CD4-positive, alpha-beta T cell treated with Interleukin-17A for 4 hours (primary cell): ENCODE data around the gene KLRC4.
"Not testable (repeated sequence)": the region's sequence is repeated elsewhere in the genome, so short reads cannot be mapped to it uniquely, and the experiment has no call there.

ENCODE experiments used
- DNase-seq: peaks from one replicate; pipeline ENCODE4 v3.0.0-alpha.2; 2020; ENCODE audit warnings: mixed read lengths

Gene KLRC4

GRCh38 chr12:10396176-10396575 lies 13.4 kb downstream of the KLRC4 start:
- DNase-seq = not testable (repeated sequence)

- DNase-seq = no peak
Measured at GRCh38 chr12:10395390-10395998, 14.1 kb downstream of the KLRC4 start.

- not testable (repeated sequence) for DNase-seq
Measured at GRCh38 chr12:10394531-10395152, 14.9 kb downstream of the KLRC4 start.

GRCh38 chr12:10393291-10393690 lies 16.3 kb downstream of the KLRC4 start:
- DNase-seq = no peak

GRCh38 chr12:10392394-10392930 lies 17.1 kb downstream of the KLRC4 start:
- no peak for DNase-seq

- not testable (repeated sequence) for DNase-seq
Measured at GRCh38 chr12:10390991-10391390, 18.6 kb downstream of the KLRC4 start.

- DNase-seq = no peak
Measured at GRCh38 chr12:10389904-10390303, 19.7 kb downstream of the KLRC4 start, which contains the start of gene KLRK1. Gene KLRK1 (minus strand): TSS chr12:10390041. CDS start chr12:10388810, 1,231 bp downstream.

GRCh38 chr12:10388624-10389413 lies 20.7 kb downstream of the KLRC4 start:
- no peak for DNase-seq

- not testable (repeated sequence) for DNase-seq
Measured at GRCh38 chr12:10387498-10387897, 22.1 kb downstream of the KLRC4 start.

- DNase-seq = no peak
Measured at GRCh38 chr12:10386857-10387256, 22.7 kb downstream of the KLRC4 start.

GRCh38 chr12:10385166-10385613 lies 24.4 kb downstream of the KLRC4 start:
- no peak for DNase-seq

GRCh38 chr12:10384191-10384590 lies 25.4 kb downstream of the KLRC4 start:
- no peak for DNase-seq

- DNase-seq = no peak
Measured at GRCh38 chr12:10381928-10382628, 27.5 kb downstream of the KLRC4 start.

- not testable (repeated sequence) for DNase-seq
Measured at GRCh38 chr12:10378737-10379136, 30.8 kb downstream of the KLRC4 start.

GRCh38 chr12:10374624-10375018 lies 34.9 kb downstream of the KLRC4 start:
- no peak for DNase-seq

- DNase-seq = no peak
Measured at GRCh38 chr12:10372559-10372958, 37.0 kb downstream of the KLRC4 start.

- DNase-seq = not testable (repeated sequence)
Measured at GRCh38 chr12:10371893-10372535, 37.5 kb downstream of the KLRC4 start.

- no peak for DNase-seq
Measured at GRCh38 chr12:10369557-10370415, 39.8 kb downstream of the KLRC4 start.

GRCh38 chr12:10368206-10369171 lies 41.1 kb downstream of the KLRC4 start:
- no peak for DNase-seq

GRCh38 chr12:10367714-10368113 lies 41.8 kb downstream of the KLRC4 start:
- DNase-seq = not testable (repeated sequence)
